ENCODE measurements around the gene MYO15B. TPM values are rescaled to one million over a fixed set of nuclear protein-coding genes. Genes with fewer than 3 reads are reported as not detected.

The MYO15B gene
- total and polyA plus RNA-seq, 2 of the 13 experiments (the other 11 are each of a cell fraction or from before 2014, with no cell fraction given) = 2.8 to 8.1 TPM

GRCh38 chr17:75549246-75550138 is 38.1 kb upstream of the MYO15B start (continued):
- TF ChIP-seq ZBED4 (CRISPR knock-in tag; IDR thresholded peaks at IDR 0.05; ENCODE audit: borderline replicate concordance) (no peak), ARID4A (CRISPR knock-in tag; IDR thresholded peaks at IDR 0.05; ENCODE audit: borderline replicate concordance) (peak; percentile 78; the same call in 1 of the 2 replicates), ZNF550 (CRISPR knock-in tag; IDR thresholded peaks at IDR 0.05; ENCODE audit: borderline replicate concordance) (no peak), DMAP1 (CRISPR knock-in tag; IDR thresholded peaks at IDR 0.05) (peak; percentile 42), ZBTB3 (CRISPR knock-in tag; IDR thresholded peaks at IDR 0.05; ENCODE audit: borderline replicate concordance, low read depth) (0 out of 2 replicates have a peak, but pooled peaks have one; percentile 65), ZNF563 (CRISPR knock-in tag; IDR thresholded peaks at IDR 0.05) (0 out of 2 replicates have a peak, but pooled peaks have one; percentile 77), MIER3 (CRISPR knock-in tag; IDR thresholded peaks at IDR 0.05; ENCODE audit: borderline replicate concordance) (peak; percentile 35; the same call in 1 of the 2 replicates), DNMT3B (CRISPR knock-in tag; conservative IDR thresholded peaks at IDR 0.05) (no peak), GPBP1L1 (CRISPR knock-in tag; IDR thresholded peaks at IDR 0.05) (no peak), ZNF792 (CRISPR knock-in tag; IDR thresholded peaks at IDR 0.05) (no peak), ZNF207 (IDR thresholded peaks at IDR 0.05; ENCODE audit: borderline replicate concordance) (no peak), ZNF703 (CRISPR knock-in tag; IDR thresholded peaks at IDR 0.05; ENCODE audit: borderline replicate concordance) (peak; percentile 33; the same call in 1 of the 2 replicates), ZNF816 (CRISPR knock-in tag; IDR thresholded peaks at IDR 0.05; ENCODE audit: borderline replicate concordance) (no peak), GLI4 (CRISPR knock-in tag; IDR thresholded peaks at IDR 0.05; ENCODE audit: borderline replicate concordance) (peak; percentile 73), SSRP1 (CRISPR knock-in tag; IDR thresholded peaks at IDR 0.05) (0 out of 2 replicates have a peak, but pooled peaks have one; percentile 52), ZNF879 (CRISPR knock-in tag; IDR thresholded peaks at IDR 0.05) (no peak), RXRA (CRISPR knock-in tag; IDR thresholded peaks at IDR 0.05) (peak; percentile 69; the same call in 1 of the 2 replicates), ZSCAN30 (CRISPR knock-in tag; IDR thresholded peaks at IDR 0.05) (0 out of 2 replicates have a peak, but pooled peaks have one; percentile 51), IKZF1 (IDR thresholded peaks at IDR 0.05) (no peak), SATB2 (CRISPR knock-in tag; IDR thresholded peaks at IDR 0.05) (no peak), FIP1L1 (IDR thresholded peaks at IDR 0.05; ENCODE audit: borderline replicate concordance, insufficient read depth, low read depth, low read length) (no peak)

Measured in HepG2 (cell line).